ENCODE measurements around the gene ZFC3H1.

ZFC3H1 gene

DNA sequence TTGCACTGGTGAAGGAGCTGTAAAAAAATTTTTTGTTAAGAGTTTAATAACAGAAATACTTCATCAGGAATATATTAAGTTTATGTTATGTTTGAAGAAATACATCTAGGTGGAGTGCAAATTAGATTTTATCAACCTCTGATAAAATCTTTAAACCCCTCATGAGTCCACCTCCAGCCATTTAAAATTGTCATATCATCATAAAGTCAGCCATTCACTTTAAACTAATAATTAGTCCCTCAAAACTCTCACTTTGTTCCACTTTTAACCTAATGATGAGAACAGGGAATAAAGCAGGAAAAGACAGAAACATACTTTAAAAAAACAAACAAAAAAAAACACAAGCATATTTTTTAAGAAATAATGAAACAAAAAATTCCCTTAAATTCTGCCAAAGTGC, 25.1 kb downstream of the ZFC3H1 start:
- no peak for DNase-seq (ENCODE audit: low read depth)

DNA sequence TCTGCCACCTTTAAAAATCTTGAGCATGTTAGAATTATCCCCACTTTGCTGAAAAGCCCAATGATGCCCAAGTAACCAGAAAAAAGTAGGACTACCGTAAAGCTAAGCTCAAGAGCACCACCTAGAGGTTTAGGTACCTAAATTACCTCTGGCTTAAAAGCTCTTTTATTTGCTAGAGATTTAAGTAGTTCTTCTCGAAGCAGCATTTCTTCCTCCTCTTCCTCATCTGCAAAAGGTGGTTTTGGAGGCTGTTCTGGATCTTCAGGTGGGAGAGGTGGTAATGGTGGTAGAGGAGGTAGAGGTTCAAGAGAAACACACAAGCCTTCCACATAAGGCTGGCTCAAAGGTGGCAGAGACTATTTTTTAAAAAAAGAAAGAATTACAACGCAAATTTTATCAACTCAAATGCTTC, 26.9 kb downstream of the ZFC3H1 start:
- no peak for DNase-seq (ENCODE audit: low read depth)

DNA sequence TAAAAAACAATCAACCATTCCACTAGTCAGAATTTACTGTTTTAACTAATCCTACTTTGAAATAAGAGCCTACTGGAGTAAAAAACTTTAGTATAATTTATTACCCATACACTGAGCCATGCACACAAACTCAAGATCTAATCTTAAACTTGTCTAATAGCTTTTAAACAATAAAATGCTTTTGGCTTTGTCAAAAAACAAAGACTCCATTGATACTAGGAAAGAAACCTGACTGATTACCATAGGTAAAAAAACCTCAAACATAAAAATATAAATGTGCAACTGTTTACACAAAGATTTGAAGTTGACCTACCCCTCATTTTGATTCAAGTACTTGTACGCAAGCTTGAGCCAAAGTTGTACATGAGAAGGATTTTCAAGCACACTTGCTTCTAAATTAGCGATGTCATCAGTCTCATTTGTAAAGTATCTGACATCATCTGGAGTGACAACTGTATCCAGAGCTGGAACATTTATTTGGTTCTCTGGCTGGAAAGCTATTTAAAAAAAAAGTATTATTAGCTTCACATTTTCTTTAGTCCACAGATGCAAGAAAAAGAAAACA, 36.1 kb downstream of the ZFC3H1 start:
- no peak for DNase-seq (ENCODE audit: low read depth)

DNA sequence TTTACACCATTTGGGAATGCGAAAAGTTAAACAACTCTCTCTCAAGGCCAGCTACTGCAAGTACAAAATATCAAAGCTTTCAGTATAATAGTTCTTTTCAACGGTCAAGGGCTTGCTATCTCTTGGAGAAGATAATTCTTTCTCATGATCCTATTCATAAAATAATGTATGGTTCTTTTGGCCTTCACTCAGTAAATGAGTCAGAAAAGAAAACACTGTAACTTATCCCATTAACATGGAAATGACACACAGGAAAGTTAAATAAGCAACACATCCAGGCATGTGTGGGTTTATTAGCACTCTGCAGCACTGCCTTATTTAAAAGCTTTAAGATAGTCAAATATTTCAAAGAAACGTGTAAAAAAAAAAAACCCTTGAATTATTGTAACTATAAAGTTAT, 36.9 kb downstream of the ZFC3H1 start:
- DNase-seq (ENCODE audit: low read depth) = no peak

DNA sequence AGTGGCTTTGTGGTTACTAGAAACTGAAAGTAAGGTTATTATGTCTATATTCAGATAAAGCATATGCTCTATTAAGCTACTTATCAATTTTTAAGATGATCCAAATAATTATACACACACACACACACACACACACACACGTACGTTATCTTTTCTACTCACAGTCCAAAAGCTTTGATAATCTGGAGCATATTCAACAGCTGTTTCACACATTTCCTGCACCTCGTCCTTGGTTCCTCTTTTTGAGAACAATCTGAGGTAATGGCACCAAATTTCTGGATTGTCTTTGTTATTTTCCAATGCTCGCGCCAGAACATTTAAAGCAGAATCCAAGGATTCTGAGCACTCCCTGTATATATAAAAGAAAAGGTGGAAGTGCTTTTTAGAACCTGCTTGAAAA, 37.5 kb downstream of the ZFC3H1 start:
- DNase-seq (ENCODE audit: low read depth) = no peak

DNA sequence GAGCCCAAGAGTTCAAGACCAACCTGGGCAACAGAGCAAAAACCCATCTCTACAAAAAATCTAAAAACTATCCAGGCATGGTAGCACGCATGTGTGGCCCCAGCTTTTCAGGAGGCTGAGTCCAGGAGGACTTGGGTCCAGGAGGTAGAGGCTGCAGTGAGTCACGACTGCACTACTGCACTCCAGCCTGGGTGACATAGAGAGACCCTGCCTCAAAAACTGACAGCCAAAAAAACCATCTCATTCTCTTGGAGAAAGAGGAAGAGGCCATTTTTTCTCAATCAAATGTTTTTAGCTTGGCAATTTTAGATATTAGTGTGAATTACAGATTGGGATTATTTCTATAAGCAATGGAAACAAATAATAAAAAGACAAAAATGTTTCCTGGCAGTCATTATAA, 38.2 kb downstream of the ZFC3H1 start:
- DNase-seq (ENCODE audit: low read depth) = no peak

DNA sequence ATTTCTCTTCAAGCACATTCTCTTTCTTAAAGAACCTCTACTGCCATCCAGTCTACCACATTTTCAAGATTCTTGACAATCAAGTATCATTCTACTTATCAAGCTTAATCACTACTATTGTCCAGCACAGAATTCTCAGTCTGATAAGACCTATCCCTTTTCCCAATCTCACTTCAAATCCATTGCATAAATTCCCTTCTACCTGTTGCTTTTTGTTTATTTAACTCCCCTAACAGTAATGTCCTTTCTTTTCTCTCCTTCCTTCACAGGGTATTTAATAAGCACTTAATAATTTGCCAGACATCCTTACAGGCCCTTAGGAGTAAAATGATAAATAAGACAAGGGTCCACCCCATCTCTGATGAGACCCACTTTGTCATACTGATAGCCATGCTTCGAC, 41.7 kb downstream of the ZFC3H1 start:
- DNase-seq (ENCODE audit: low read depth) = no peak

DNA sequence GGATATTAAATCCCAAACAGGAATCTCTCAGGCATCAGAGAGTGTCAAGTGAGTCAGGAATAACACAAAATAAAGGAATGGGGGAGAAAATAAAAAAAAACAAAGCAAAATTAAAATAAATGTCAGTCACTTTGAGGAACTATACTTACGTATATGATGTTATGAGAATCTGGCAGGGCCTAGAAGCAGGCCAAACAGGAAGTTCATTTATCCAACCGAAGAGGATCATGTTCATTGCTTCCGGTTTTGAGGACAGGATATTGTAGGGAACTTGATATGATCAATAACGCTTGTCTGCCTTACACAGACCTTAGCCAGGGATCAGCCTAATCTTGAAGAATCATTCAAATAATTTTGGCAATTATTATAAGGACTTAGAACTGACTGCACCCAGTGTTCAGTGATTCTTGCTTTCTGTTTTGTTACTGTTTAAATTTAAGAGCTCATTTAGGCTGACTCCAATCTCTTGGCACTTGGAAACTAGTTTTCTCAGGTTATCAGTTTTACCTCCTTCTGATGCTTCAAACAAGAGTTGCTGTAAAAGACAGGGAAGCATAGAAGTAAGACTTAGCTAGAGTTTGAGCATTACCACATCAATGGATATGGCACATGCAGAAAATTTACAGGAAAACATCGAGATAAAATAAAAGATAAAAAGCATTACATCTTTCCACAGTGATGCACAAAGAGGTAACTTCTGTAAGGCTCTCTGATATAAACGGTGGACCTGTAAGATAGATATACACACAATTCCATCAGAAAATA, 53.4 kb downstream of the ZFC3H1 start:
- no peak for DNase-seq (ENCODE audit: low read depth)

DNA sequence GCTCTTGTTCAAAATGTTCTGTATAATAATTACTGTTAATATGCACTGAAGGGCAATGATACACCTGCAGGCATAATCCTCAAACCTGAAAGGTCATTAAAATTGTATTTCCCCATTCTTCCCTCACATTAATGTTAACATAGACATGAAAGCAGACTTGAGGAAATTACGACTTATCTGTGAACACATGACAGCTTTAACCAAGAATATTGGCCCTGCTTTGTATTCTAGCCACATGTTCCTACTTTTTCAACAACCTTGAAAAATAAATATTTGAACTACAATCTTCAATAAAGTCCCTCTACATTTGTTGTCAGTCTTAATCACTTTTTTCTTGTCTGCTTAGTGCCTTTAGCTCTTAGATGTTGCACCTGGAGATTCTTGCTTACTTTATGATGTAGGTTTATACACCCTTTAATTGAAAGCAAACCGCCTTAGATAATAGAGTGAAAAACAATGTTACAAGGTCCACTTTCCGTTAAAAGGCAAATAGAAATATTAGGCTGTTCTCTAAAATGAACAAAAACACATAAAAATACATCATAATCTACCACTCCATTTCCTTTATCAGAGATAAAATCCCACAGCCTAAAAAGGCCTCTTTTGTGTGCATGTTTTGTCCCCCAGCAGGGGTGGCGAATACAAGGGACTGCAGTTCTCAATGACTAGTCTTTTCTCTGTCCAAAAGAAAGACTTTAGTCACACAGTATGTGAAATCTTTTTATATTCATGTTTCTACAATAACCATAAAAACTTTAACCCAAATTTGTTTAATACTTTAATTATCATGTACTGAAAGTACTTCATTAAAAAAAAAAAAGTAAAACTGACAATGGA, 55.9 kb downstream of the ZFC3H1 start:
- no peak for DNase-seq (ENCODE audit: low read depth)

DNA sequence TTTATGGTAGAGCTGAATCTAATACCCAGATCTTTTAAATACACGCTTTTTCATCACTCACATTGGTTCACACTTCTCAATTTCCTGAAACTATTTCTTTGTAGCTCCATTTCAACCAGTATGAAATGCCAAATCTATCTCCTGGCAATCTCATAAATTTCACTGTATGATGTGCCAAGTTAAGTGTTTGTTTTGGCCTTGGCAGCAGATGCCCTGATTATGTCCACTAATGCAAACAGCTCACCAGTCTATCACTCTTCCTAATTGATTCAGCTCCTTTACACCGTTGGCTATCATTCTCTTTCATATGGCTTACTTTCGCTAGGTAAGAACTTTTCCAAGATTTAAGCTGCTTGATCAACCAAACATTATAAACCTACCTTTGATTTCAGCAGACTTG, 58.6 kb downstream of the ZFC3H1 start:
- no peak for DNase-seq (ENCODE audit: low read depth)

DNA sequence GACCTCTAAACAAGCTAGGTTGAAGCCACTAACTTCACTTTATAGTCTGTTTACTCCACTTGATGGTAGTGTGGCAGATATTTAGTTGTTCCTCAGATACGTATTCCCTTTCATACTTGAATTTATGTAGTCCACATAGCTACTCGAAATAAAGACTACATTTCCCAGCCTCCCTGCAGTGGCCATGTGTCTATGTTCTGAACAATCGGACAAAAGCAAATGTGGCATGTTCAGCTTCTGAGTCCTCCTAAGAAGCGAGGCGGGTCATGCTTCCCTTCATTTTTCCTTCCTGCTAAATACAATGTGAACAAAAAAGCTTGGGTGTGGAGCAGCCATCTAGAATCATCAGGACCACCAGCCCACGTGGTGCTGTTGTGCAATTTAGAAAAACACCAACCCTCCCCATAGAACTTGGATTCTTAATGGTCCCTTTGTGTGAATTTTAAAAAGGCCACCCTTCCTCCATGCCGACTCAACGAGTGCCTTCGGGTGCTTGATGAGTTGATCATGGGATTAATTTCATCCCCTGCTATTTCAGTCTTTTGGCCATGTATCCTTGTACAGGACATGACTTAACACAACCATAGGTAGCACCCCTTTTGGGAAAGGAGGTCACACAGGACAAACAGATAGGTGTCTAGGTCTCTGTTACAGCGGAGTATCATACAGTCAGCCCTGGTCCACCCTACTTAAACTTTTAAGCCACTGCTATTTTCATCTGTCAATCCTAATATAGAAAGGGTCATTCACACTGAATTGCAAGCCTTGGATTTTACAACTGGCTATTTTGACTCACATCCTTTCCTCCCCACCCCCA, 60.7 kb downstream of the ZFC3H1 start:
- DNase-seq (ENCODE audit: low read depth) = no peak

DNA sequence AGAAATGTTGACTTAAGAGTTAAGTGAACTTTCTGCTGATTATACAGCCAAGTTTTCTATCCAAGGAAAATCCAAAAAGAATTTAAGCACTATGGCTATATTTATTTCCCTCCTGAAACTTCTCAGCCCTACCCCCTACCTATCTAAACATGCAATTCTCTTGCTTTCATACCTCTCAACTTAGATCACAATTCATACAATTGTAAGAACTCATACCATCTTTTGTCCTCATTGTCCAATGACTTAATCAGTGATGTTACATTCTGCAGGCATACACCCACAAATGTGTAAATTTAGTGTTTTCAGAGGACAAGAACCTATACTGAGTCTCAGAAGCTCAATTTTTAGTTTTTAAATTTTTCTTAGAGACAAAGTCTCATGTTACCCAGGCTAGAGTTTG, 62.1 kb downstream of the ZFC3H1 start:
- DNase-seq (ENCODE audit: low read depth) = no peak

DNA sequence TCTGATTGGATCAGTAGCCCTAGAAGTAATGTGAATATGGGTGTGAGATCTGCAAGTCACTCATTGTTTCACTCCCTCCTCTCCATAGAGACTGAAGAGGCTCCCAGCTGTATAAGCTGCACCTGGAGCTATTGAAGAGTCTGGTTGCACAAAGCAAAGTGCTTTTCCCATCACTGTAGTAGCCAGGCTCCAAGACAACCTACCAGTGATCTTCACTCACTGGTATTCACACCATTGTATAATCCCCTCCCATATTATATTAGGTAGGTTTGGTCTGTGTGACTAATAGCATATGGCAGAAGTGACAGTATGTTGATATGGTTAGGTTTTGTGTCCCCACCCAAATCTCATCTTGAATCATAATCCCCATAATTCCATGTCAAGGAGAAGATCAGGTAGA, 64.4 kb downstream of the ZFC3H1 start:
- DNase-seq (ENCODE audit: low read depth) = no peak

DNA sequence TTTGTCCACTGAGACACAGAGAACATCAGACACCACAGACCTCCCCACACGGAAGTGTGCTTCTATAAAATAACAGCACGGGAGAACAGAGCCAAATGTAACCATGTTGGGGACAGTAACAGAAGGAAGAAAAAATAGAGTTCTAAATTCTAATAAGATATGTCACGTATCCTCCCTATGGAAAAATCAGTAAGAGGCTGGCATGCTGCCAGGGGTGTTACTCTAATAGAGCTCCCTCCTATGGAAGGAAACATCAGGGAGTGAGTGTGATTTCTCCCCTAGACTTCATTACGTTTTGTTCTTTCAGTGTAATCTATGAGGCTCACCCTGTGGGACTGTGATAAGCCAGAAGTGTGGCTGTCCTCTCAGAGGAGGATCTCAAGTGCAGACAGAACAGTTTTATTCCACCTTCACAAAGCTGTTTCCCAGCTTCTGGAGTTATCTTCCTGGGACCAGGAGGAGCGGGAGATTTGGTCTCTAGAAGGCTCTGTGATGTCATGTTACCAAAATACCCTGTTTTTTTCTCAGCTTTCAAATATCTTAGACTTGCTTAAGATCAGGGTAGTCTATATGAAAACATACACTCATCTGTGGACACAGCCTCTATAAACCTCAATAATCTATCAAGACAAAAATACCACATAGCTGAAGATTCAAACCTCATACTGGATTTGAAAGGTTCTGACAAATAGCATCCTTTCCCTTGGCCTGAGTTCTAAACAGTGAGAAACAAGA, 69.3 kb downstream of the ZFC3H1 start:
- DNase-seq (ENCODE audit: low read depth) = no peak

DNA sequence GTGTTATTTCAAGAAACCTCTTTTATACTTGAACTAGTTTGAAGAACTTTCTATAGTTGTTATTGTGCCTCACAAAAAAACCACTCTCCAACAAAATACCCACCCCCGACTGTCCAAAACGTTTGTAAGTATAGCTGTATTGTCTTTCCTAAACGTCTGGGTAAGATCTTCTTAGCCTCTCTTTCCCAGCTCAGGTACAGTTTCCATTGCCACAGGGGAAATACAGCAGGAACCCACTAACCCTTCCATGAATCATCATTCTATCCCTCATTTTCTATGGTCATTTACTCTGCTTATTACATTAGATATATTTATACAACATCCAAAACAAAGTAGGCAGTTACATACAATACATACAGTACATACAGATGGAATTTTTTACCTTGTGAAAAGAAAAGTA, 70.8 kb downstream of the ZFC3H1 start:
- no peak for DNase-seq (ENCODE audit: low read depth)

DNA sequence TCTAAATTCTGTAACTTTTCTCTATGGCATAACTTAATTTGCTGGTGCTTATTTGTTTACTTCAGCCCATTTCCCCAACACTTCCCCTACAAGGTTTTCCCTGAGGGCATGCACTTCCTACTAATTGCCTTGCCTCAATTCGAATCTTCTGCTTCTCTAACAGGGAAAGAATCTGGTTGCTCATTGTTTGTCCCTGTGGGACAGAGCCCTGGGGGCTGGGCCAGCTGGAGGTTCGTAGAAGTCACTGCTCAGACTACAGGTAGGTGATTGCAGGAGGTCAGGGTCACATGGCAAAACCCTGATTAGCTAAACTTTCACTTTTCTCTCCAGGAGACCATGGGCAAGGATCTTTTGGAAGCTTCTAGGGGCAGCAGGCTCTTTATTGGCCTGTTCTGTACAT, 72.0 kb downstream of the ZFC3H1 start:
- no peak for DNase-seq (ENCODE audit: low read depth)

DNA sequence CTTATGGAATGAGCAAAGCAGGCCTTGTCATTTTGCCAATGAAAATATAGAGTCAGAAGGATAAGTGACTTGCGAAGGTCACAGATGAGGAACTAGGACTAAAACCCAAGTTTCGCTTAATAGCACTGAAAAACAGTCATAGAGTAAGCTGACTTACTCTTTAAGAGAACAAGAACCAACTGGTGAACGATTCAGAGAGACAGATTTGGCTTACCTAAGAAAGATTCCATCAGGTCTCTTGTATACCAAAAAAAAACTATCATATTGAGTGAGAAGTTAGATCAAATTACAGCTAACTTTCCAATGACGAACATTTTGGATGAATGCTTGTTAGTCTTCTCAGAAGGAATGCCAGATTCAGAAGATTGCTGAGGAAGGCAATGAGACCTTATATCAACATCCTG, 74.2 kb downstream of the ZFC3H1 start:
- no peak for DNase-seq (ENCODE audit: low read depth)

DNA sequence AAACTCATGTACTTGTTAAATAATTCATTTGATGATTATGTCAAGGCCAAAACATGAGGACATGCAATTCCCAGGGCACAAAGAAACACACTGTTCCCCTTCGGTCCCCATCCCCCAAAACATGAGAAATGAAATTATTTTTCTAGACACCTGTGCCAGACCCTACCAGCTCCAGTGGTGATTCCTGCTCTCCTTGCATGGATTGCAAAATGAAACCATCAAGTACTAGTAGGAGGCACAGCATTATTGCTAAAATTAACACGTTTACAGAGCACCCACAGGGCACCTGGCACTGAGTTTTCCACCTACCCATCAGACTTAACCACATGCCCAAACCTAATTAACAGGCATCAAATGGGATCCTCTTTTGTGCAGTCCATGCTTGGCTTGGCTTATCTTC, 76.6 kb downstream of the ZFC3H1 start:
- DNase-seq (ENCODE audit: low read depth) = no peak

DNA sequence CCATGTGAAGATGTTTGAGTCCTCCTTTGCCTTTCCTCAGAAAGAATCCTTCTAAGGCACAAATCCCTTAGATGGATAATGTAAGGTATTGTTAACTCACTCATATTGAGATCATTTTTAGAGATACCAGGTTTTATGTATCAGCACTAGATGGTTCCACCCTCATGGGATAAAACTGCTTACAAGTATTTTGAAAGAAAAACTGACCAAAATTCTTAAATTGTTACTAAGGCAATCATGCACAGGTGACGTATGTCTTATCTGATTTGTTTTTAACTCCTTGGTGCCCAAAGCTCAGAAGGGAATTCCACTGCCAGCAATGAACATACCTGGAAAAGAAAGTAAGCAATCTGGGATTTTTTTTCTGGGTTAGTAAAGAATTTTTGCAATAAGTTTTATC, 78.4 kb downstream of the ZFC3H1 start:
- DNase-seq (ENCODE audit: low read depth) = no peak

DNA sequence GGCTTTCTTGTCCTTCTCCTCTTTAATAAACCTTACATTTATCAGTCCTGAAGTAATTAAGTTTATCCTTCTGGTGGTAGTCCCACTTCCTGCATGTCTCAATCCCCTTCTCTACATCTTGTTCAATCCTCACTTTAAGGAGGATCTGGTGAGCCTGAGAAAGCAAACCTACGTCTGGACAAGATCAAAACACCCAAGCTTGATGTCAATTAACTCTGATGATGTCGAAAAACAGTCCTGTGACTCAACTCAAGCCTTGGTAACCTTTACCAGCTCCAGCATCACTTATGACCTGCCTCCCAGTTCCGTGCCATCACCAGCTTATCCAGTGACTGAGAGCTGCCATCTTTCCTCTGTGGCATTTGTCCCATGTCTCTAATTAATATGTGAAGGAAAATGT, 79.3 kb downstream of the ZFC3H1 start:
- no peak for DNase-seq (ENCODE audit: low read depth)

DNA sequence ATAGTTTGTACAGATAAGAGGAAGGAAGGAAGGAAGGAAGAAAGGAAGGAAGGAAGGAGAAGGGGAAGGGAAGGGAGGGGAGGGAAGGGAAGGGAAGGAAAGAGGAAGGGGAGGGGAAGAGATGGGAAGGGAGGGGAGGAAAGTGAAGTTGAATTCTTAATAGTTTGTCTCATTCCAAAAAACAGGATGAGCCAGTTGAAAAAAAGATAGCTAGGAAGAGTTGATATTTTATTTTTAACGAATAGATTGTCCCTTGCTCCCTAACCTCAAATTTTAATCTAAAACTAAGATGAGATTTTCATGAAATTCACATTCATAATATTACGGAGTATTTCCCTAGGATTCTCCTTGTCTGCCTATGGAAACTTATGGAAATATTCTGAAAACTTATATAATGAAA, 80.7 kb downstream of the ZFC3H1 start:
- DNase-seq (ENCODE audit: low read depth) = no peak

DNA sequence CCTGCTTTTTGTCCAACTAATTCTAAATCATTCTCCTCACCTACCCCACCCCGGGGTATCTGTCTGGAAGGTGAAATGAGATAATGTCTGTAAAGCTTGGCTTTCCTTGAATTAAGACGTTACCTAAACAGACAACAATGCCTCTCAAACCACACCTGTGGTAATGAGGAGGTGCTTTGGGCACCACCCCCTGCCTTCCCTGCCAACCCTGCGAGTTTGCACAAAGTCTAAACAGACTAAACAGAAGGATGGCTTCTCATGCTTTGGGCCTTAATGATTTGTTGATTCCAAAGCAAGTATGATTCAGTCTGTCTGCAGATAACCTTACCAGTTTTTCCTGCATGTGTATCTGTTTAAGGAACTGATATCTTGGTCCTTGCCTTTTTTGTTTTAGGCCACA, 82.4 kb downstream of the ZFC3H1 start:
- no peak for DNase-seq (ENCODE audit: low read depth)

Data from activated T-cell treated with anti-CD3 and anti-CD28 coated beads for 48 hours (primary cell).